Spleen (tissue), 7 donors: ENCODE measurements around the gene AGBL1.

Experiments
- POLR2A ChIP-seq, 3 donors: fragments of 450-650 bp; IDR thresholded peaks; one replicate each; pipeline ENCODE4 v1.5.1; 2017; ENCODE audit warnings: antibody characterized with exemption in 3 of 3, mild to moderate bottlenecking in 1 of 3
- POLR2AphosphoS5 ChIP-seq, 3 donors: sonication (generic); formaldehyde crosslinking; IDR thresholded peaks; one replicate each; pipeline ENCODE4 v1.5.1; 2017; ENCODE audit warnings: antibody characterized with exemption in 3 of 3
- TF ChIP-seq, protein P1 (sequence below), 11 experiments: fragments of 200-600 bp in 7 of 11; fragments of 450-650 bp in 4 of 11; sonication (generic) in 4 of 11; IDR thresholded peaks in 8 of 11; conservative IDR thresholded peaks in 3 of 11; 1 replicate in 7 of 11; 2 replicates in 4 of 11; pipeline versions ENCODE4 v1.4.0 to v1.8.0; 2016 to 2021; ENCODE audit warnings: antibody characterized with exemption in 11 of 11, inconsistent platforms in 4 of 11, mild to moderate bottlenecking in 1 of 11
- donor health status: DM: no; HTN: no; CAD: no; lungs with moderate emphysema.
- donor health status: DM: no; HTN: no; CAD: no.
- donor health status: DM: no; HTN: no; CAD: no.

GRCh38 chr15:86377914-86378313, 298.2 kb downstream of the AGBL1 start:
- TF ChIP-seq, protein P1, sequence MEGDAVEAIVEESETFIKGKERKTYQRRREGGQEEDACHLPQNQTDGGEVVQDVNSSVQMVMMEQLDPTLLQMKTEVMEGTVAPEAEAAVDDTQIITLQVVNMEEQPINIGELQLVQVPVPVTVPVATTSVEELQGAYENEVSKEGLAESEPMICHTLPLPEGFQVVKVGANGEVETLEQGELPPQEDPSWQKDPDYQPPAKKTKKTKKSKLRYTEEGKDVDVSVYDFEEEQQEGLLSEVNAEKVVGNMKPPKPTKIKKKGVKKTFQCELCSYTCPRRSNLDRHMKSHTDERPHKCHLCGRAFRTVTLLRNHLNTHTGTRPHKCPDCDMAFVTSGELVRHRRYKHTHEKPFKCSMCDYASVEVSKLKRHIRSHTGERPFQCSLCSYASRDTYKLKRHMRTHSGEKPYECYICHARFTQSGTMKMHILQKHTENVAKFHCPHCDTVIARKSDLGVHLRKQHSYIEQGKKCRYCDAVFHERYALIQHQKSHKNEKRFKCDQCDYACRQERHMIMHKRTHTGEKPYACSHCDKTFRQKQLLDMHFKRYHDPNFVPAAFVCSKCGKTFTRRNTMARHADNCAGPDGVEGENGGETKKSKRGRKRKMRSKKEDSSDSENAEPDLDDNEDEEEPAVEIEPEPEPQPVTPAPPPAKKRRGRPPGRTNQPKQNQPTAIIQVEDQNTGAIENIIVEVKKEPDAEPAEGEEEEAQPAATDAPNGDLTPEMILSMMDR (IDR thresholded peaks at IDR 0.05 in 8 of 11, conservative IDR thresholded peaks at IDR 0.05 in 3 of 11) = no peak
- TF ChIP-seq POLR2A (IDR thresholded peaks at IDR 0.05) (no peak), POLR2AphosphoS5 (IDR thresholded peaks at IDR 0.05) (no peak)
